GM21367 (cell line): ENCODE results near the gene ABTB2.
"Not testable (repeated sequence)": the region's sequence is repeated elsewhere in the genome, so short reads cannot be mapped to it uniquely, and the experiment has no call there.

Source experiments
- ATAC-seq: cut with Tn5 transposase; IDR thresholded peaks from one replicate; pipeline ENCODE4 v1.9.1; 2021; ENCODE audit not compliant: unreplicated experiment

ABTB2 gene

GRCh38 chr11:34357701-34358257, at the start of gene ABTB2:
TSS of gene ABTB2 (minus strand) at chr11:34358010.
- ATAC-seq: peak; percentile 76

DNA sequence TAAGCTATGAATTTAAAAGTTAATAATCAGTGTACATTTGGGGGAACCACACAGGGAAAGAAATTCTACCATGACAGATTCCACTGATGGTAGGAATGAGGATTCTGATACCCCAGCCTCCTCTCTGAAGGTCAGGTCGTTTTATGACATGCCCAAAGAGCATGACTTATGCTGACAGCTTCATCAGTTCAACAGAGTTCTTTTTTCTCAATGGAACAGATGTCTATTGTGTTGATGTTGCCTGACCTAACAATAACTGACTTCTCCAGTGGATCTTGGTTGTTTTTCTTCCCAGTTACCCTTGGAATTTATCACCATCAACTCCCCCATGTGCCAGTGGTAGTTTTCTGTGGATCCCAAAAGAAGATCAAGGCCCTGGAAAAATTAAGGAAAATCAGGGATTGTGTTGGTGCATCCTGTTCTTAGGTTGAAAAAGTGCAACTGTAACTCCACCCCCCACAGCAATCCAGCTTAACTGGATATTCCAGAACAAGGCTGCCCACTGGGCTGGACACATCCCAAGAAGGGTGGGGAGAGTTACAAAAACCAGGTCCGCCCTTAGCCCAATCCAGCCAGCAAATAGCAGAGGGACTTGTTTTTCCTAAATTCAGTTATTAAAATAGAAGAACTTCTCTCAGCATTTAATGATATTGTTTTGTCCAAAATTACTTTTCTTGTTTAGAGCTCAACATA, 49.5 kb upstream of the ABTB2 start:
- ATAC-seq: no peak

GRCh38 chr11:34406413-34406812, 48.6 kb upstream of the ABTB2 start:
- ATAC-seq: no peak

DNA sequence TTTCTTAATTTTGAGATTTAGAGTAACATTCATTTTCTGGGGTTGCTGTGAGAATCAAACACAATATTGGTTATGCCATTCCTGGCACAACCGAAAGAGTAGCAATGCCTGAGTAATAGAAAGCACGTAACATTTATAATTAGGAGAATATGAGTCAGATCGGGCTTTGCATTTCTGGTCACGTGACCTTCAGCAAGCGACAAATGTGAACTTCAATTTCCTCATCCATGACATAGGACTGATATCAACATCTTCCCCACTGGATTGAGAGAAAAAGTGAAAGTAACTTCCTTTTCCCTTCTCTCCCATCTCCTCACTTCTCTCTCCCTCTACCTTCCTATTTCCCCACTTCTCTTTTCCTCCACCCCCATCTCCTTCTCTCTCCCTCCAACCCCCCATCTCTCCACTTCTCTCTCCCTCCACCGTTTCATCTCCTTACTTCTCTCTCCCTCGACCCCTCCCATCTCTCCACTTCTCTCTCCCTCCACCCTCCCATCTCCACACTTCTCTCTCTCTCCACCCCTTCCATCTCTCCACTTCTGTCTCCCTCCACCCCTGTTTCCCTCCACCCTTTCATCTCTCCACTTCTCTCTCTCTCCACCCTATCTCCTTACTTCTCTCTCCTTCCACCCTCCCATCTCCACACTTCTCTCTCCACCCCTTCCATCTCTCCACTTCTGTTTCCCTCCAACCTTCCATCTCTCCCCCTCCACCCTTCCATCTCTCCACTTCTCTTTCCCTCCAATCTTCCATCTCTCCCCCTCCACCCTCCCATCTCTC, 47.5 kb upstream of the ABTB2 start:
- ATAC-seq: no peak

DNA sequence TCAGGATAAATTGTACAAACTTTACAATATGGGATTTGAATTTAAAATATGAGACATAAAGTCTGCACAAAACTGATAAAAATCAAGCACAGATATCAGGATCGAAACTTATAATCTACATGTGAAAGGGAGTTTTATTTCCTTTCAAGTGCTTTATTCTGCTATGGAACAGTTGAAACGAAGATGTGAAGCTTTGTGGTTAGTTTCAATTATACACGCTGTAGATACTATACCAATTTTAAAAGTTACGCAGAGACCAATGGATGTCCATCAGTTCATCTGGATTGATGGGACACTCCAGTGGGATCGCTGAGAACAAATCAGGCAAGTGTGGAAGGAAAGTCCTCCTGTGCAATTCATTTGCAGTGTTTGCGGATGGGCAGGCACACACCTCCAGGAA, 46.5 kb upstream of the ABTB2 start:
- no peak for ATAC-seq

DNA sequence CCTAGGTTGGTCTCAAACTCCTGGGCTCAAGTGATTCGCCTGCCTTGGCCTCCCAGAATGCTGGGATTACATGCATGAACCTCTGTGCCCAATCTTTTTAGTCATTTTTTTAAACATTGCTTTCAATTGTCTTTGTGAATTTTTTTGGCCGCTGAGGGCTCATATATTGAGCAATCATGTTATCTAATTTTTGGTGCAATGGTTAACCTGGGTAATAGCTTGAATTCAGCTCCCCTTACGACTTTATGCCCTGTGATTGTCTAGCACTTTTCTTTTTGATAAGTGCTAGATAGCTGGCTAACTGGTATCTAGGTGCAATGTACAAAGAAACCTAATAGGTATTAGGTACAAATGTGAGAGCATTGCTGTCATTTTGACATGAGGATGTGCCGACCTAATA, 45.6 kb upstream of the ABTB2 start:
- no peak for ATAC-seq

GRCh38 chr11:34397811-34398210, 40.0 kb upstream of the ABTB2 start:
- no peak for ATAC-seq

DNA sequence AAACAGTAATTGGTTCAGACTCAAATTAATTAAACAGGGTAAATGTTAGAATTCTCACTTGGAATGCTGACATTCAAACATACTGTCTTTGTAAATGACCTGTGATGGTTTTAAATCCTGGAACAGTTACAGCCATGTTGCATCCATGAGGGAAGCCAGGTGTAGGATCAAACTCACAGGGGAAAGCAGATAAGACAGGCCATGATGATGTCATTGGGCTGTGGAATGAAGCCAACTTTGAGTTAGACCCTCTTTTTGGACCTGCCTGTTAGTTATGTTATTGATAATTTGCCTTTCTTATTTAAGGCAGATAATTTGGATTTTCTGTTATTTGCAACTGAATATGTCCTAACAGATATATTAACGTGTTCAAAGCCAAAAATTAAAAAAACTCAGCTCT, 39.3 kb upstream of the ABTB2 start:
- ATAC-seq: no peak

- no peak for ATAC-seq
Measured at GRCh38 chr11:34395916-34396550, 38.2 kb upstream of the ABTB2 start.

- ATAC-seq: no peak
Measured at GRCh38 chr11:34394771-34395300, 37.0 kb upstream of the ABTB2 start.

GRCh38 chr11:34387653-34388052, 29.8 kb upstream of the ABTB2 start:
- ATAC-seq: no peak

- not testable (repeated sequence) for ATAC-seq
Measured at GRCh38 chr11:34386356-34386755, 28.5 kb upstream of the ABTB2 start.

DNA sequence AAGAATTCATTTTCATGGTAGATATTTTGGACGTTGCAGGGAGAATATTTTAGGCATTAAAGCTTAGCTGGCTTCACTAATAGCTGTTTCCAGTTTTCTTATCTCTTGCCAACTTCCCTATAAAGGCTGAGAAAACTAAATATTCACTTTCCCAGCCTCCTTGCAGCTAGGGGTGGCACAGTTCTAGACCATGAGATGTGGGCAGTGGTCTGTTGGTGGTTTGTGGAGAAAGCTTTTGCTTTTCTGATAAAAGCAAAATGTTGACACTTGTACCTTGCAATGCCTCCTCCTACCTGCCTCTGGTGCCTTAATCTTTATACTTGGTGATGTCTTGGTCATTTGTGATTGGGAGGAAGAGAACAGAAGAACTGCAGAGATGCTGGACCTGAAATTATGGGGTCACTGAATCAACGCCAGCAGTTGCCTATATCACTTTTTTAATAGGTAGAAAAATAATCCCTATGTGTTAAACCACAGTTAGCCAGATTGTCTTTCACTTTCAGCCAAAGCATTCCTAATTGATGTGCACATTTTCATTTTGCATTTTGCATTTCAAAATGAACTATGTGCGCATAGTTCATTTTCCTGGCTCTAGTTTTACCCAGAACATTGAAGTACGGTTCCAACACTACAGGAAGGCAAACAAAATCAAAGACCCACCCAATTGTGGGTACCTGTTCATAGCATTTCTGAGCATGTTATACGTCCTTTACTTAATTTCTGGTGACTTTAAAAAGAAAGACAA, 24.9 kb upstream of the ABTB2 start:
- no peak for ATAC-seq

DNA sequence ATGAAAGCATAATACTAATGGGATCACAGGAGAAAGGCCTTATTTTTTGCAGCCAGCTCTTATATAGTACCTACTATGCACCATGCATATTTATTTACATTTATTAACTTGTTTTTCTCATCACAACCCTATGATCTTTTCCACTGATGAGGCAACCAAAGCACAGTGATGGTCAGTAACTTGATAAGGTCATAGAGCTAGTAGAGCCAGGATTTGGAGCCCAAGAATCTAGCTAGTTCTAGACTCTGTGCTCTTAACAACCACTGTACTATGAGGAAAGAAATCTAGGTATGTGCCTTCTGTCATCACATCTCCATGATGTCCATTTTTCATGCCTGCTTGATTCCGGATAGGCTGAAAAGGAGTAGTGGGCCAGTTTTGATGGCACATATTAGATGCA, 24.0 kb upstream of the ABTB2 start:
- ATAC-seq: no peak

DNA sequence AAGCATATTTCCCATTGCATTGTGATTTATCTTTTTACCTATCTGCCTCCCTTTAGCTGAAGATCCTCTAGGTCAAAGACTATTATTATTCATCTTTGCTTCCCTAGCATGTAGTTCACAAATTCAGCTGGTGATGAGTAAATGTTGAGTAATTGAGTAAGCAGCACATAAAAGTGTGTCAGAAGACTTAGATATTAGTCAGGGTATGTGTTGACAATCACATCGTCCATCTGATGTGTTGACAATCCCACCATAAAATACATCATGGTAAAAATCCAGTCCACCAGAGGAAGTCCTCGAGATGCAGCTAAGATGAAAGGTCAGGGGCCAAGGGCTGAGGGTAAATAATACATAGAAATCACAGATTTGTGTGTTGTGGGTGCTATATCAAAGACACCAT, 22.9 kb upstream of the ABTB2 start:
- no peak for ATAC-seq

DNA sequence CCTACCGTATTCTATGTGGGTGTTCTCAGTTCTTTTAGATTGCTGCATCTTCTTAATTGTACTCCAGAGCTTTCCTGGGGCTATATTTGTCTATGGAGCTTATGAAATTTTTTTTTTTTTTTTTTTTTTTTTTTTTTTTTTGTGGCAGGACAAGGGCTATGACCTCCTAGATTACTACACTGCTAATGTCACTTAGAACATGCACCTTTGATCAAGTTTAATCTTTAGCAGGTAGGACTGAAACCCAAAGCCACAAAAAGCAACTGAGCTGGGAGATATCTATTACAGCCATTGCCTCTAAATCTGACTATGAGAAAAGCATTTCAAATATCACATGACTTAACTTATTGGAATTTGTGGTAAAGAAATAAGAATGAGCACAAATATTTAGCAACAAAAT, 21.7 kb upstream of the ABTB2 start:
- ATAC-seq: no peak

GRCh38 chr11:34379079-34379478, 21.3 kb upstream of the ABTB2 start:
- ATAC-seq: no peak

DNA sequence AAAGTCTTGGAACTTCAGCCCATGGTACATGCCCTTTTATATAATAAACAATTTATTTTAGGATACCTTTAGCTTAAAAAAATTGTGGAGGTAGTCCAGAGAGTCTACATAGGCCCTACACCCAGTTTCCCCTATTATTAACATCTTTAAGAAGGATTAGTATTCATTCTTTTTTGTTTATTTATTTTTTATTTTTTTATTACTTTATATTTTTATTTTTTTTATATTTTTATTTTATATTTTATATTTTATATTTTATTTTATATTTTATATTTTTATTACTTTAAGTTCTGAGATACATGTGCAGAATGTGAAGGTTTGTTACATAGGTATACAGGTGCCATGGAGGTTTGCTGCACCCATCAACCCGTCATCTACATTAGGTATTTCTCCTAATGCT, 15.9 kb upstream of the ABTB2 start:
- ATAC-seq: no peak

DNA sequence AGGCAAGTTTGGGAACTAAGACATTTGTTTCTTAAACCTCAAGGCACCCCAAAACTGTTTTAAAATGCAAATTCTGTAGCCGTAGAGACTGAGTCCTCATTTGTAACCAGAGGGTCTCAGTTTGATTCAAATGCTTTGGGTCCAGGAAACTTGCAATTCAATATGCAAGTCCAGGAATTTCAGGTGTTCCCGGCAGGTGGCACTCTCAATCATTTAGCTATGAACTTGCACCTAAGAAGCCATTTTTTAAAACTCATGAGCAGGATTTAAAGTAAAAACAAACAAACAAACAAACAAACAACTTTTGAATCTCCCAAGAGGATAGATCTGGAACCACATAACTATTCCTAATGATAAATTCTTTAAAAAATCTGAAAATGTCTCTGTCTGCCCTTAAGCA, 8.7 kb upstream of the ABTB2 start:
- no peak for ATAC-seq

- ATAC-seq: no peak
Measured at GRCh38 chr11:34364102-34364501, 6.3 kb upstream of the ABTB2 start.
